Caki2 (cell line): Measurements from ENCODE around the gene ACOT13. TPM values are rescaled to one million over a fixed set of nuclear protein-coding genes. Genes with fewer than 3 reads are reported as not detected.
A peak's percentile ranks its signal among the peaks of the same experiment; 100 is the strongest.
"Not testable (repeated sequence)": the region's sequence is repeated elsewhere in the genome, so short reads cannot be mapped to it uniquely, and the experiment has no call there.

Source experiments
- DNase-seq: peaks from one replicate; pipeline ENCODE4 v3.0.0-alpha.2; 2015; ENCODE audit warnings: low read depth
- in situ Hi-C: cut with HindIII; loops from 2 replicates; pipeline ENCODE4 v1.10.0; 2016; ENCODE audit warnings: low sequenced_read_pairs, low pct_unique_long_range_greater_than_20kb, mixed read lengths
- total RNA-seq: library from RNA; depleted of rRNA; stranded (reverse); fragments of >200 nt; shearing (Covaris generic); gene quantifications from 2 replicates; pipeline ENCODE4 v1.2.3, GENCODE V29; 2014; ENCODE audit warnings: low replicate concordance; rRNA removed

ACOT13 gene
- total RNA-seq = 56.4 and 85.2 TPM in 2 replicates

DNA sequence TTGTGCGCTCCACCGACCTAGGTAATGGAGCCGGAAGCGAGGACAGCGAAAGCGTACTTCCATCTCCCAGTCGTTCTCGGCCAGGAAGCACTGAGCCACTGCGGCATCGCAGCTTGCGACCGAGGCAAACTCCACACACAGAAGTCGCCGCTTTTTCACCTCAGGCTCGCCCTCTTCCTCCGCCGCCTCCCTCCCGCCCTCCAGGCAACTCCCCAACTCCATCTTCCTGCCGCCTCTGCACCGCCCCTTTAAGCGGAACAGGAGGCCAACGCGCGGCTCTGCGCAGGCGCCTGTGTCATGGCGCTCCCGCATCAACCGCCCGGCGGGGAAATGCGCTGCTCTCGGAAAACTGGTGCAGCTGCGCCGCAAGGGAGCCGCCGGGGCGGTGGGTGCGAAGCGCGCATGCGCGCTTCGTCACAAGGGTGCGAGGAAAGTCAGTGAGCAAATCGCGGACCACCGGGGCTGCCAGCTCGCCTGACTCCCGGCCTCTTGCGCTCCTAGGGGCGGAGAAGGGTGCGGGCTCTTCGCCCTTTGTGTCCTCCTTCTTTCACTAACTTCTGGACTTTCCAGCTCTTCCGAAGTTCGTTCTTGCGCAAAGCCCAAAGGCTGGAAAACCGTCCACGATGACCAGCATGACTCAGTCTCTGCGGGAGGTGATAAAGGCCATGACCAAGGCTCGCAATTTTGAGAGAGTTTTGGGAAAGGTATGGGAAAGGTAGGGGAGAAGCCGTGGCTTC is at the start of gene ACOT13, which contains the start of gene TDP2:
TSS of gene ACOT13 (plus strand) at position 437 of the 737 bp plus-strand sequence. CDS start at position 624, 187 bp downstream.
TSS of gene TDP2 (minus strand) at position 259 of the 737 bp plus-strand sequence. CDS start at position 222, 37 bp downstream.
- in situ Hi-C loops = no loop called here
- DNase-seq = peak; percentile 99

GRCh38 chr6:24619661-24620060 is 47.2 kb upstream of the ACOT13 start:
- in situ Hi-C loops = no loop called here

DNA sequence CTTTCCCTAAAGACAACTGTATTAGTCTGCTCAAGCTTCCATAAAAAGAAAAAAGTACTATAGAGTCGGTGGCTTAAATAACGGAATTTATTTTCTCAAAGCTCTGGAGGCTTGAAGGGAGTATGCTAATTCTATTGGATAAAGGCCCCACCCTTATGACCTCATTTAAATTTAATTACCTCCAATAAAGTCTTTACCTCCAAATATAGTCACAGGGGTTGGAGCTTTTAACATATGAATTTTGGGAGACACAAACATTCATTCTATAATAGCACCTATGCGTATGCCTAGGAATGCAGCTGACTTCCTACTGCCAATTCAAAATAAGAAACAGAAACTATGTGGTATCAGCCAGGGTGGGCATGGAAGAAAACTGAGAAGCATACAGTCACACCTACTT is 46.2 kb upstream of the ACOT13 start:
- in situ Hi-C loops = no loop called here
- DNase-seq = no peak

More at GRCh38 chr6:24619661-24620060, 47.2 kb upstream of the ACOT13 start:
- DNase-seq = no peak

- in situ Hi-C loops = no loop called here
Measured at GRCh38 chr6:24621626-24622289, 45.1 kb upstream of the ACOT13 start.

GRCh38 chr6:24630856-24631505 is 35.9 kb upstream of the ACOT13 start:
- in situ Hi-C loops = no loop called here
- DNase-seq = no peak

More at GRCh38 chr6:24621626-24622289, 45.1 kb upstream of the ACOT13 start:
- DNase-seq = no peak

DNA sequence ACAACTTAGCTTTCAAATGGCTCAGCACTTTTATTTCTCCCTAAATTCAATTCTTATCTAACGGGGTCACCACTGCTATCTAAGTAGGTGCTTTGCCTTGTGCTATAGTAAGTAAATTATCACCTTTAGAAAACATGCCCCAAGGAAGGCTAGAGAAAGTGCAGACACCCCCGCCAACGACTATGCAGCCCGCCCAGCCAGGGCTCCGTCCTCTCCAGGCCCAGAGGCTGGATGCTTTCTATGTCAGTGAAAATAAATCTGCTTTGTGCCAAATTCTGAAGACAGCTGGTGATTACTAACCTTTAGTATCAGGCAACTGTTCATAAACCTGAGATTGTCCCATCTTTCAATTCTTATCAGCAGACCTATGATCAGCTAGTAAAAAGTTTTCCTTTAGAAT is 35.2 kb upstream of the ACOT13 start:
- DNase-seq = no peak
- in situ Hi-C loops = no loop called here

GRCh38 chr6:24632573-24632972 is 34.3 kb upstream of the ACOT13 start:
- DNase-seq = no peak
- in situ Hi-C loops = no loop called here

GRCh38 chr6:24636681-24637080 is 30.2 kb upstream of the ACOT13 start:
- DNase-seq = no peak
- in situ Hi-C loops = no loop called here

GRCh38 chr6:24640166-24640565 is 26.7 kb upstream of the ACOT13 start:
- no peak for DNase-seq
- in situ Hi-C loops = no loop called here

DNA sequence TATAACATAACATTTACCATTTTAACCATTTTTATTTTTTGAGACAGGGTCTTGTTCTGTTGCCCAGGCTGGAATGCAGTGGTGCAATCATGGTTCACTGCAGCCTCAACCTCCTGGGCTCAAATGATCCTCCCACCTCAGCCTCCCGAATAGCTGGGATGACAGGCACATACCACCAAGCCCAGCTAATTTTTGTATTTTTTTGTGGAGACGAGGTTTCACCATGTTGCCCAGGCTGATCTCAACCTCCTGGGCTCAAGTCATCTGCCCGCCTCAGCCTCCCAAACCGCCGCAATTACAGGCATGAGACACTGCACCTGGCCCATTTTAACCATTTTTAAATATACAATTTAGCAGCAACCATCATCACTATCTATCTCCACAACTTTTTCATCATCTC is 26.2 kb upstream of the ACOT13 start:
- DNase-seq, in situ Hi-C loops: not testable (repeated sequence)

- in situ Hi-C loops = no loop called here
- no peak for DNase-seq
Measured at GRCh38 chr6:24642061-24642460, 24.8 kb upstream of the ACOT13 start.

GRCh38 chr6:24643920-24644319 is 23.0 kb upstream of the ACOT13 start:
- in situ Hi-C loops = no loop called here
- peak; percentile 56 for DNase-seq

DNA sequence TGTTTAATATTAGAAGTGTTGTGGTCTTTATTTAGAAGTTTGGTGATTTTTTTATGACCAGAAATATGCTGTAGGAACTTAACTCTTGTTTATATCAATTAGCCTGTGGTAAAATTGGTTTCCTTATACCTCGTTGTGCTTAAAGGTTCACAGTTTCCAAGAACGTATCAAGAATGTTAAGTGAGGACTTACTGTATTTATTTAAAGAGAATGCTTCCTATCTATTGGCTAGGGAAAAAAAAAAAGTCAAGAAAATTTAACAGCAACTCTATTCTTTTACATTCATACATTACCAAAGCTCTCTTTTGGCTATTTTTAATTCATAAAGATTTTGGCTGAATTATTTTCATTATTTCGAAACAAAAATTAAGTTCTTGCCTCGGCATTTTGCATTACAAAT is 22.5 kb upstream of the ACOT13 start:
- in situ Hi-C loops = no loop called here

DNA sequence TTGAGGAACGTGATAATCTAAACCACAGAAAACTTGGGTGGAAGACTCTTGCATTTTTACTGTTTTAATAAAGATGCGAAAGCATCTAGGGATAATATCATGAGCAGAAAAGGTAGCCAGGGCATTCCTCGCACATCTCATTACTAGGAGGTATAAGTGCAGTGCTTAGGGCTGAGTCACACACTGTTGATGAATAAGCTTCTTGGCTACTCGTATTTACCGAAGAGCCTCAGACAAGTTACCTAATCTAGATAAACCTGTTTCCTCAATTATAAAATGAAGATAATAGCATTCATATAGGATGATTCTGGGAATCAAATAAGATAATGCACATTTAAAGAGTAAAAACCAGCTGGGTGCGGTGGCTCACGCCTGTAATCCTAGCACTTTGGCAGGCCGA is 20.1 kb upstream of the ACOT13 start:
- peak; percentile 76 for DNase-seq
- in situ Hi-C loops = no loop called here

More for the DNA sequence above, 22.5 kb upstream of the ACOT13 start:
- no peak for DNase-seq

- in situ Hi-C loops = no loop called here
- DNase-seq = no peak
Measured at GRCh38 chr6:24648276-24648675, 18.6 kb upstream of the ACOT13 start.

- DNase-seq = no peak
- in situ Hi-C loops = no loop called here
Measured at GRCh38 chr6:24649691-24650090, 17.2 kb upstream of the ACOT13 start.

GRCh38 chr6:24650365-24650764 is 16.5 kb upstream of the ACOT13 start:
- DNase-seq = no peak
- in situ Hi-C loops = no loop called here

DNA sequence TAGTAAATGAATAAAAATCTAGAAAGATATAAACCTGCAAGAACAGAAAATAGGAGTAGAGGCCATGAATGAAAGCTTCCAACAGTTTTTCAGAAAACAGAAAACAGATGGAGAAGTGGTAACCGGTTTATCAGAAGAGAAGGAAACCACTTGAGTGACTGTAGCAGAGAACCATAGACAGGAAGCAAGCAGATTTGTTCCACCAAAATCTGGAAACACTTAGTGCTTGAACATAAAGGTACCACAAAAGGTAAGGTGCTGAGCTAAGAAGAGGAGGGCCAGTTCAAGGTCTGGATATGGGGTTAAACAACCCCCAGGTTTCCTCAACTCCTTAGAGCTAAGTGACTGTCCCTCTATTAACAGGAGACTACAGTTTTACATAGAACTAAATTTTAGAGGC is 11.7 kb upstream of the ACOT13 start:
- in situ Hi-C loops = no loop called here

More for the DNA sequence above, 11.7 kb upstream of the ACOT13 start:
- no peak for DNase-seq
